Measurements from ENCODE around the gene NPM3.
A peak's percentile ranks its signal among the peaks of the same experiment; 100 is the strongest.
"Not testable (repeated sequence)": the region's sequence is repeated elsewhere in the genome, so short reads cannot be mapped to it uniquely, and the experiment has no call there.

NPM3 gene

DNA sequence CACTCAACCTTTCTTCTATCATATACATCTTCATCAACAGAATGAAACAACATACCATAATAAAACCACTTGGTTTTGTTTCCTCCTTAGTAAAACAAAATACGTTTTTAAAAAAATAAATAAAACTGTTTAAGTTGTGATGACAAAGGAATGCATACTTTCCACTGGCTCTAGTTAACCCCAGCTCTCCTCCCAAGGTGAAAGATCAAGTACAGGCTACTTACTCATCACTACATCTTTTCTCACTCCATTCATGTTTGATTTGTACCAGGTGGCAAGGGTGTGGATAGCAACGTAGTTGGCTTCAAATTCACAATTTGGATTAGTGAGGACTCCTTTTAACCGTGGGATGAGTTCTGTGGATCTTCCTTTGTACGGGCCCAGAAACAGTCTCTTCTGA lies 20.3 kb upstream of the NPM3 start:
- no peak for DNase-seq (ENCODE audit: low read depth)

- no peak for DNase-seq (ENCODE audit: low read depth)
These were observed 14.3 kb upstream of the NPM3 start for GRCh38 chr10:101797403-101798059.

DNA sequence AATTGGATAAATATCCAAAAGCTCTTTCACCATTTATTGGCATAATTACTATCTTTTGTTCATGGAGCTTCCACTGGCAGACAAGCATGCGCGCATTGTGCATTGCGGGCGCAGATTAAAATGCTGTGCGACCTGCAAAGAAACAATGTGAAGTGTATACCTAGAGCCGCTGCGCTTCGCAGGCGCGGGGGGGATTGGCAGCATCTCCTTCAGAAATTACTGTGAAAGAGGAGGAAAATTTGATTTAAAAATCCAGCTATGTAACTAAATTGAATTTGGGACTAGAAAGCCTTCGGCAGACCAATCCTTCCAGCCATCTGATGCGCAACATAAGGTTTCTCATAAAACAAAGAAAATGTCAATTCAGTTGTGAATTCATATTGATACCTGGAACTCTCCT lies 10.3 kb upstream of the NPM3 start:
- no peak for DNase-seq (ENCODE audit: low read depth)

DNA sequence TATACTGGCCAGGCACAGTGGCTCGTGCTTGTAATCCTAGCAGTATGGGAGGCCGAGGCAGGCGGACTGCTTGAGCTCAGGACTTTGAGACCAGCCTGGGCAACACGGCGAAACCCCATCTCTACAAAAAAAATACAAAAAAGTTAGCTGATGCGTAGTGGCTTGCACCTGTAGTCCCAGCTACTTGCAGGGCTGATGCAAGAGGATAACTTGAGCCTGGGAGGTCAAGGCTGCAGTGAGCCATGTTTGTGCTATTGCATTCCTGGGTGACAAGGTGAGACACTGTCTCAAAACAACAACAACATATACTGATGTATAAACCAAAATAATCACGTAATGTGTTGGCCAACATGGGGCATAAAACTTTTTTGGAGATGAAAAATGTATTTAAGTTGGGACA lies 6.4 kb upstream of the NPM3 start:
- DNase-seq (ENCODE audit: low read depth): no peak

DNA sequence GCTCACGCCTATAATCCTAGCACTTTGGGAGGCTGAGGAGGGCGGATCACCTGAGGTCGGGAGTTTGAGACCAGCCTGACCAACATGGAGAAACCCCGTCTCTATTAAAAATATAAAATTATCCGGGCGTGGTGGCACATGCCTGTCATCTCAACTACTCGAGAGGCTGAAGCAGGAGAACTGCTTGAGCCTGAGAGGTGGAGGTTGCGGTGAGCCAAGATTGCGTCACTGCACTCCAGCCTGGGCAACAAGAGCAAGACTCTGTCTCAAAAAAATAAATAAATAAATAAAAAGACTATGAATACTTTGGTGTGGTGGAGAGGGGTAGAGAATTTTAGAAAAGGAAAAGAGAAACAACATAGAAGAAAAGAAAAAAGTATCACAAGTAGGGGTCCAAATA lies 6.0 kb upstream of the NPM3 start:
- not testable (repeated sequence) for DNase-seq (ENCODE audit: low read depth)

DNA sequence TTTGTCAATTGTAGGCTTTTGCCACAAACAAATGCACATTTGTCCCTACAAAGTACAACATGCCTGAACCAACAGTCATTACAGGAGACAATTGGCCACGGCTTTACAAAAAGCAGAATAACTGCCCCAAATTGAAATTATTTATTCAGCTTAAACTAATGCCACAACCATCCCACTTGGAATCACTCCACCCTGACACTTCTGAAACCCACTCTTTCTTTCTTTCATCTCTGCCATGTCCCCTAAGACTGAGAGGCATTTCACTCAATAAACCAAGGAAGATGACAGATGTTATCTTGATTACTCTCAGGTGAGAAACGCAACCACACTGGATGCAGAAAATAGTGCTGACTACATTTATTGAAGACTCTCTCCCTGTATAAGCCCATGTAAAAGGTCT lies 2.6 kb upstream of the NPM3 start:
- no peak for DNase-seq (ENCODE audit: low read depth)

GRCh38 chr10:101784558-101784957 lies 1.3 kb upstream of the NPM3 start:
- no peak for DNase-seq (ENCODE audit: low read depth)

- no peak for DNase-seq (ENCODE audit: low read depth)
These were observed 481 bp upstream of the NPM3 start for GRCh38 chr10:101783736-101784118.

- DNase-seq (ENCODE audit: low read depth): no peak
These were observed 1.0 kb downstream of the NPM3 start for GRCh38 chr10:101781984-101782810.

DNA sequence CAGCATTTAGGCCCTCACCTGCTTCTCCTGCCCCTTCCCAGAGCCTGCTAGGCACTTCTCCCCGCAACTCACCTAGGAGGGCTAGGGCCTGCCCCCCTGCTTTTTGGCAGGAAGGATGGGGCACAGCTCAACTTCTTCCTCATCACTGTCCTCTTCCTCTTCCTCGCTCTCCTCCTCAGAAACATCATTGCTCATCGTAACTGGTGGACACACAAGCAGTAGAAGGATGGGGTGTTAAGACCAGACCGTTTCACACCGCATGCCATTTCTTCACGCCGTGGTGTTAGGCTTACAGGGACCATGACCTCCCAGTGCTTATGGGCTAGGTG lies 1.6 kb downstream of the NPM3 start:
- no peak for DNase-seq (ENCODE audit: low read depth)

DNA sequence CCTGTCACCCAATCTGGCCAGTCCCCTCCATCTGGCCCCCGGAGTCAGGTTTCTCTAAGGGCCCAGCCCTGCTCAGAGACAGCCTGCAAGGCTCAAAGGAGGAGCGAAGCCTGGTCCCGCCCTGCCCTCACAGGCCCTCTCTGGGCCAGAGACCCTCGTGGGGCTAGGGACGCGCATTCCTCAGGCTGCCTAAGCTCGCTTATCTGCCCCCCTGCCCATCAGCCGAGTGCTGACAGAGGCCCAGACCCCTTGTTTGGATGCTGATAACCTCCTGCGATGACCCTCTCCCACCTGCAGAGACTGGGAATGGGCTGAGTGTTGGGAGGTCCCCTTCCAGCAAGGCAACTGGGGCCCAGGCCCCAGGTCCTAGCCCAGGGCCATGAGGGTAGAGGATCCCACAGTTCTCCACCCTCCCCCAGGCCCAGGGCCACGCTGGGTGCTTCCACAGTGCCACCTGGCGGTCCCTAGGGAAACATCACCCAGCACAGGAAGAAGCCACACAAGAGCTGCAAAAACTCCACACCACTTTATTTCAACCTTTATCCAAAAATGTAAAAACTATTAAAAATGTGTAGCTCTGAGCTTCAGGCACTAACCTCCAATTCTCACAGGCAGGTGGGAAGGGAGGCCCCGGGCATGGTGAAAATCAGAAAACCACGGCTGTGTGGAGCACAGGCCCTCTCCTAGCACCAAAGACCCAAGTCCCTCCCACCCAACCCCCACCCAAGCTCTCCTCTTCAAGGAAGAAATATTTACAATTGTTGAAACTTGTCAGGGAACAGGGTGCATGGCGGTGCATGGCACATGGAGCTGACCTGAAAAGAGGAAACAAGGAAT lies 2.2 kb downstream of the NPM3 start:
- DNase-seq (ENCODE audit: low read depth): peak; percentile 38

DNA sequence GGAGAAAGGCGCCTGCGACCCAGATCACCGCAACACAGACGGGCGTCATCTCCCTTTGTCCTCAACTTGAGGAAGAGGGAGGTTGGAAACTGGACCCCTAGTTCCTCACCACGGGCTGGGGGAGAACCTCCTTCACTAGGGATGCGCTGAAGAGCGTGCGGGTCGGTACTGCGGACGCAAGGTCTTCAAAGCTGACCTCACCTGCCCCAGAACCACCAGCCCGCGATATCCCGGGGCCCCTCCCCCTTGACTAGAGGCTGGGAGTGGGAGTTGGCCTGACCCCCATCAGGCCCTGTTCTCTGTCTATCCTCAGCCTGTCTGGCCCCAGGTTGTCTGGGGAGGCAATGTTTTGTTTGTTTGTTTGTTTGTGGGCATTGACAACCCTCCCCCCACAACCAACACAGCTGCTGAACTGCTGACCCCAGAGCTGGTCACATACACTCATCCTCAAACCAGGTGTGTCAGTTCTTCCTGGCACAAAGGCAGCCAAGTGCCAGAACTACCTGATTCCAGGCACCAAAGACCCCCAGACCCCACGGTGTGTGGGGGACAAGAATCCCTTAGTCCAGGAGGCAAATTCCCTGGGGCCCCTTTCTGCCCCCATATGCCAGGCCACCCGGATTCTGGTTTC lies 2.9 kb downstream of the NPM3 start:
- no peak for DNase-seq (ENCODE audit: low read depth)

DNA sequence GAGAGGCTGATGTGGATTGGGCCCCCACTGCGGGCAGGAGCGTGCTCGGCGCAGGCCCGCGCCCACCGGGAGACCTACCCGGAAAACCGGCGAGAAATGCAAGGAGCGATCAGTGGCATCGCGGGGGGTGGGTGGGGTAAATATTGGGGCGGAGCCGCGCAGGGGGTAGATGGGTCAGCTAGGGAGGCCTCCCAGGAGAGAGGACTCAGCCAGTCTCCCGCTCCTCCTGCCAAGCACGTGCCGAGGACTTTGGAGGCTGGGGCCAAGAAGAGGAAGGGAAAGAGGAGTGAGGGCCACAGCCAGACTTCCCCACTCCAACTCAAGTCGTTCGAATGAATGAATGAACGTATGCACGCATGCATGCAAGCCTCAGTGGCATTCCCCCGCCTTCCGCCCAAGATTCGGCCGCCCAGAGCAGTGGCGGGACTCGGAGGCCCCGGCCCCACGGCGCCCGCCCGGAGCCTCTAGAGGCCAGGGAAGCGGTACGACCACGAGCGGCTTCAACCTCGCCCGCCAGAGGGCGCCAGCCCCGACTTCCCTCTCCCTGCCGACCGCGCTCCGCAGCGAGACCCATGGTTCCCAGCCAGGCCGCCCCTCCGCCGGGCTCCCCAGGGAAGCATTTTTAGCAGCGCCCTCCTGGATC lies 3.6 kb downstream of the NPM3 start:
- peak; percentile 38 for DNase-seq (ENCODE audit: low read depth)

- no peak for DNase-seq (ENCODE audit: low read depth)
These were observed 4.3 kb downstream of the NPM3 start for GRCh38 chr10:101778781-101779543.

- no peak for DNase-seq (ENCODE audit: low read depth)
These were observed 5.0 kb downstream of the NPM3 start for GRCh38 chr10:101778151-101778780.

DNA sequence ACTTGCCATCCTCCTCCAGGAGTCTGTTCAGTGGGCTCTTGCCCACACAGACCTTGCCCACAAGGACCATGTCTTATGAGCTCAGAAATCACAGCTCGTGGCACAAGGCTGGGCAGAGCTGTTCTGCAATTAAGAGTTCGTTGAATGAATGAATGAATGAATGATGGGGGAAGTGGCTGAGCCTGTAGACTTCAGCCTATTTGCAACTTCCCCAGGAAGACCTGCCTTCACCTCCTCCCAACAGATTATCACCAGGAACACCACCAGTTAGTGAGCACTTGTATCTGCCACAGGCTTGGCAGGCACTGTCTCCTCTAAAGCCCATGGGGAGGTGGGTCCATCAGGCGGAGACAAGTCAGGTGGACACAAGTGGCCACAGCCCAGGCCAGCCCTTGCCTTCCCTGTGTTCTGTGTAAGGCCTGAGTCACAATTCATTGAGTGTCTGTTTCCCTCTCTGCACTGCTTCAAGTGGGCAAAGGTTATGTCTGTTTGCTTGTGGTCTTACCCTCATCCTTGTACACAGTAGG lies 5.6 kb downstream of the NPM3 start:
- DNase-seq (ENCODE audit: low read depth): no peak

DNA sequence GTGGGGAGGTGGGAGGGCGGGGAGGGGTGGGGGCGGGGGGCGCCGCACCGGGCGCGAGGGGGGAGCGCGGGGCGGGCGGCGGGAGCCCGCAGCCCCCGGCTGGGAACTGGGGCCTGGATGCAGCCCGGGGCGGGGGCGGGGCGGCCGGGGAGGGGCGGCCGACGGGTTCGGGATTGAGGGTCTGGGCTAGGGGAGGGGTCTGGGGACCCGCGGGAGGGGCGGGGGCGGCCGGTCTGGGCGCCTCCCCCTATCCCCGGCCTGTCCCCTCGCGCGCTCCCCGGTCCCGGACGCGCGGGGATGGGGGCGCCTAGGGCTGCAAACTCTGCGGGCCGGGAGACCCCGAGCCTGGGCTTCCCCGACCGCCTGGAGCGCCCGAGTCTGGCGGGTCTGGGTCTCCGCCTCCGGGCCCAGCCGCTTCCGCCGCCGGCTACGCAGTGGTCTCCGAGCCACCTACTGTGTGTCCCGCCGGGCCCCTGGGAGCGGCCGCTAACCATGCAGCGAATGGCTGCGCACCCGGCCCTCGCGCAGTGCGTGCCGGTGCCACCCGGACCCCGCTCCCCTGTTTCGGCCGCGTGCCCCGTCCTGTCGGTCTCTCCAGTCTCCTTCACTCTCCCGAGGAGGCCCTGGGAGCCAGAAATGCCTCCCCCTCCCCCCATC lies 7.0 kb downstream of the NPM3 start:
- no peak for DNase-seq (ENCODE audit: low read depth)

DNA sequence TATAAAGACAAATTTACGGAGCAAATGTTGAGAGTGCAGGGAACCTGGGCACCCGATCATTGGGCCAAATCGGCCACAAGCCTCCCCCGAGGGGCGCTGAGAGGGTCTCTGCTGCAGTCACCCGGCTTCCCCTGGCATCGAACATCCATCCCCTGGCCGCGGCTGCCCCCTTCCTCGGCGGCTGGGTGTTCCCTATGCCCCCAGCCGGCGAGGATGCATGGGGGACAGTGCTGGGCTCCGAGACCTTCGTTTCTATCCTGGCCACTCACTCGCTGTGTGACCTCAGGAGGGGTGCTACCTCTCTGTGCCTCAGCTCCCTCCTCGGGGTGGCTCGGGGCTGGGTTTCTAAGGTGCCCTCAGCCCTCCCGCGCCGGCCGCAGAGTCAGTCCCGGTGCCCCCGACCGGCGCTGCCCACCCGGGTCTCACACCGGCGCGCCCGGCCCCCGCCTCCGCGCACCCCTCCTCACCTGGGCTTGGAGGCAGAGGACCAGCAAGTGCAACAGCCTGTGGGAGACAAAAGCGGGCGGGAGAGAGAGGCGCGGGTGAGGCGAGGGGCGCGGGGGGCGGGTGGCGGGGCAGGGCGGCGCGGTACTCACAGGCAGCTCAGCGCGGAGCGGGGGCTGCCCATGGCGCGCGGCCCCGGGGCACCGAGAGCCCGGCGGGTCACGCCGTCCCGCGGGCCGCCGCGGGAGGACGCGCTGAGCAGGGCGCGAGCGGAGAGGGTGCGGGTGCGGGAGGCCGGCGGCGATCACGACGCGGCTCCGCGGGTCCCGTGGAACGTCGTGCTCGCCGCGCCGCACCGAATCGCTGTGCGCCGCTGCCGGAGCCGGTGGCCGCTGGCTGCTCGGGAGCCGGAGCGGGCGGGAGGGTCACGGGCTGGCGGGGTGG lies 7.7 kb downstream of the NPM3 start, which contains the start of gene FGF8:
Gene FGF8, minus strand, starts transcription at position 842 of the 888 bp plus-strand sequence. Its CDS starts 214 bp downstream, at position 628.
- DNase-seq (ENCODE audit: low read depth): no peak

All from fibroblast of gingiva (primary cell).